HG02763 (cell line): ENCODE measurements around the gene ARID5A.
"Not testable (repeated sequence)": the region's sequence is repeated elsewhere in the genome, so short reads cannot be mapped to it uniquely, and the experiment has no call there.

Experiments used
- ATAC-seq: cut with Tn5 transposase; IDR thresholded peaks from one replicate; pipeline ENCODE4 v1.9.1; 2021; ENCODE audit warnings: mild to moderate bottlenecking, moderate library complexity; ENCODE audit not compliant: unreplicated experiment

The ARID5A gene

DNA sequence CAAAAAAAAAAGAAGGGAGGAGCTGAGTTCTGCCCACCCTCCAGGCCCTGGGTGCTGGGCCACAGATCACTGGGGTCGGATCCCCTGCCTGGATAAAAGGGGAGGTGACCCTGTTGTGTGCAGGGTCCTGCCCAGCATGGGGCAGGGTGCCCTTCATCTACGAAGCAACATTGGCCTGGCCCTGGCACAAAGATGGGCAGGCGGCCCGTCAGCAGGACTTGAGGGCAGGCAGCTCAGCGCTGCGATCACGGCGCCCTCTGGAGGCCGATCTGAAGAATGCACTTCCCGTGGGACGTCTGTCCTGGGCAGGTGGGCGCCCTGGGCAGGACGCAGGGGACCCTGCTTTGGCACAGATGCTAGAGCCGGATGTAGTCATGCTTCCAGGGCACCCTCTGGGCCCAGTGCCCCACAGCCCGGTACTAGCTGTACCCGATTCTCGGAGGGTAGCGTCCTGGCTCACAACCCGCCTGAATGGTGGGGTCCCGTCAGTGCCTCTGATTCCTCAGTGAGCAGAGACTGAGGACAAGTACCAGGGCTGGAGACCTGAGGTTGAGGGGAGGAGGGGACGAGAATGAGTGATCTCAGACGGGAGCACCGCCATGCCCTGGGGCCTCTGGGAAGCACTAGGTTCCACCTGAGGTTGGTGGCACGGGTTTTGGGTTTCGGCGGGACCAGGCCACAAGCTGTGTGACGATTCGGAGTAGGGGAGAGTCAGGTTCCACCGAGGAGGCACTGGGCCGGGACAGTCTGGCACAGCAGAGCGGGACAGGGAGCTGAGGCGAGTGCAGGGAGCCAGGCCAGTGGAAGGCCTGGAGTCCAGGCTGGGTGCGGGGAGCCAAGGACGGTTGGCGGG lies 18.0 kb downstream of the ARID5A start:
- no peak for ATAC-seq

DNA sequence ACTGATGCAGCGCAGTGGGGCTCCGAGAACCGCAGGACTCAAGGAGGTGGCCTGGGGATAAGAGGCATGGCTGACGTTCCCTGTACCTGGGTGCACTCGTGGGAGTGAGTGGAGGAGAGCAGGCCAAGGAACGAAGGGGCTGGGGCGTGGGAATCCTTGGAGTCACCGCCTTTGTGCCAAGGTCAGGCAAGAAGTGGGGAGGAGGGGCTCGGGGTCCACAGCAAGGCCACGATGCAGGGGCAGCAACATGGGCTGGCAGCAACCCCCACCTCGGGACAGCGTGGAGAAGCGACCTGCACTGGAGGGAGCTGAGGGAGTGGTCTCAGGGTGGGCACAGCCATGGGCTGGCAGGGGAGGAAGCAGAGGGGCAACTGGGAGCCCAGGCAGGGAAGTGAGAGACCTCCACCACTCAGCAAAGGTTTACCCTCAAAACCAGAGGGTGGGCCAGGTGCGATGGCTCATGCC lies 18.6 kb downstream of the ARID5A start:
- no peak for ATAC-seq

DNA sequence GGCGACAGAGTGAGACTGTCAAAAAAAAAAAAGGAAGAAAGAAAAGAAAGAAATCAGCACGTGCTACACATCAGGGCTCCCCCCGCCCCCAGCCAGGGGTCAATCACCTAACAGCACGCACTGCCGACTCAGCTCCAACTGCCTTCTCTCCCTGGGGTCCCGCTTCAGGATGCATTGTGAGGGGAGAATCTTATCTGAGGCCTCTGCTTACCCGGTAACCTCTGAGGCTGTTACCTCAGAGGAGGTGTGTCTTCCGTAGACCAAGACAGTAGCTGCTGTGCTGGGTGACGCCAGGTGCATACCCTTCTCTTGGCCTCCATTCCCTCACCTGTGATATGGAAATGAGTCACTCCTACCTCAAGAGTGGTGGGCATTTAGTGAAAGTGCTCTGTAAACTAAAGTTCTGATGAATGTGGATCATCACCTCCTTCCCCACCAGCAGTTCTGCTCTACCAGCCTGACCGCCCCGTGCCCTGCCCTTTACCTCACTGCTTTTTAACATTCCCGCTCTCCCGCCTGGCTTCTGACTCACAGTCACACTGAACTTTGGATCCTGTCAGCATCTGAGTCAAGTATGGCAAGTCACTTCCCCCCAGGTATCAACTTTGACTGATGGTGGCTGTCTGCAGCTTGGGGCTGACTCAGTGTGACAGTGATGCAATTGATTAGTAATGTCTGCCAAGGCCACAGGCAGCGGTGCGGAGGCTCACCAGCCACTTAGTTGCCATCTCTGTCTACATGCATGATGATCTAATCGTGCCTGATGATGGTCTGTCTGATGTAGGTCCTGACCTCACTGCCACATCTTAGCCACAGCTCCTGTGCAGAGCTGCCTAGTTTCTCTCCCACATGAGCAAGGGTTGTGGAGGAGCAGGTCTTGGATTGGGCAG lies 20.1 kb downstream of the ARID5A start:
- no peak for ATAC-seq

DNA sequence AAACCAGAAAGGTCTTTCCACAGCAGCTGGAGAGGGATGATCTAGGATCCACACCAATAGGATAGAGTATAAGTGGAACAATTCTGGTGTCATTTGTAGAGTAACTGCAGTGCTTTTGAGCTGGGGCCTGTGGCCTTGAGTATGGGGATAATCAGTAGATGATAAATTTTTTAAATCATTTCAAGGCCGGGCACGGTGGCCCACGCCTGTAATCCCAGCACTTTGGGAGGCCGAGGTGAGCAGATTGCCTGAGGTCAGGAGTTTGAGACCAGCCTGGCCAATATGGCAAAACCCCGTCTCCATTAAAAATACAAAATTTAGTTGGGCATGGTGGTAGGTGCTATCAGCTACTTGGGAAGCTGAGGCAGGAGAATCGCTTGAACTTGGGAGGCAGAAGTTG lies 20.9 kb downstream of the ARID5A start:
- not testable (repeated sequence) for ATAC-seq

DNA sequence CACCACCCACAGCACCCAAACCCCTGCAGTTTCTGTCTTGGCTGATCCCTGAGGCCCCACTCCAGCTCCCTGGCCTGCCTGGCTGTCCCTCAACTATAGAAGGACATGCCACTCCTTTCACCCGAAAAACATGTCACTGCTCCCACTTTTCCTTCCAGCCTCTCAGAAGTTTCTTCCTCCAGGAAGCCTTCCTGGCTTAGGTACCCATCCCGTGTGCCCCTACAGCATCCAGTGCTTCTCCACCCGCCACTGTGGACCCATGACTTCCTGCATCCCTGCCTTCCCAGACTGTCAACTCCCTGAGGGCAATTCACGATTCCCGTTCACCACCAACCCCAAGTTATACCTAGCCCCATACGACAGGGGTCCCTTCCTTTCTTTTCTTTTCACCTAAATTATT lies 21.5 kb downstream of the ARID5A start:
- no peak for ATAC-seq

DNA sequence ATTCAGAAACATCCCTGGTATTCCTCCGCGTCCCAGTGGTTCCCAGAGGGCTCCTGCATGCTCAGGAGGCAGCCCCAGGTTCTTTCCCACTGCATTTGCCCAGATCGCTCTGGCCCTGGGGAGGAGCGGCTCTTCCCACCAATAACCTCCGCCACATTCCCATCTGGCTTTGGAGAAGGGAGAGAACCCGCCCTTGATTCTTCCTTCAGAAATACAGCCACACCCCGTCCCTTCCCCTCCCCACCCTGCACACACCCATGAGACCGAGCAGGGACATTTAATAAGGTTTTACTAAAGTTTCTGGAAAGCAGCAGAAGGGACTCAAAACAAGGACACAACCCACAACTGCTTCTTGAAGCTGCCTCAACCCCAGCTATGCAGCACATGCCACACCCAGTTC lies 21.9 kb downstream of the ARID5A start:
- ATAC-seq, result no peak

DNA sequence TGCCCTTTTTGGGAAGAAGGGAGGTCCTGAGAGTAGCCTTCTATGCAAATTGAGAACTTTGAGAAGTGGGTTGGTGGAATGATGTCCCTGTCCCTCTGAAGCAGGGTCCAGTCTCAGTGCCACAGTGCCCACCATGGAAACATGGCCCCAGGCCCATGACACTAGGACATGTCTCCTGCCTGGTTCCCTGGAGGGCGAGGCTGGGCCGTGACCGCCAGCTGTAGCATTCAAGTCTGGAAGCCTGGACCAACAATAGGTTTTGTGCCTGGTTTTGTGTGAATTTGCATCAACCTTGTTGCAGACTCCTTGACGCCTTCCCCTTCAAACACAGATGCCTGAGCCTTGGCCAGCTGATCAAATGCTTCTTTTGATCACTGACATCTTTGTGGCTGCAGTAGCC lies 27.5 kb downstream of the ARID5A start:
- no peak for ATAC-seq

DNA sequence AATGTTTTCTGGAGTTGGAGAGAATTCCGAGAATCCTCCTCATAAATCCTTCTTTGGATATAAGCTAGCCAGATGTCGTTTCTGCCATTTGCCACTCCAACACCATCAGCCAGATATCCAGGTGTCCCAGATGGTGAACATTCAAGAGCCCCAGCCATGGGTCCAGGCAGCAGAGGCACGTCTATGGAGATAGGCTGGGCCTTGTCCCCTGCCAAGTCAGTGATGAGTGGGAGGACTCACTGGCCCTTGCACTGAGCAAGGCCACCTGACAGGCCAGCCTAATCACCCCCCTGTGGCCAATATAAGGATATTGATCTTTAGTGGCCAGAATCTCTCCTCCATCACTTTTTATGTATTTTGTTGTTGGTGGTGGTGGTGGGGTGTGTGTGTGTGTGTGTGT lies 28.0 kb downstream of the ARID5A start:
- ATAC-seq, result no peak

DNA sequence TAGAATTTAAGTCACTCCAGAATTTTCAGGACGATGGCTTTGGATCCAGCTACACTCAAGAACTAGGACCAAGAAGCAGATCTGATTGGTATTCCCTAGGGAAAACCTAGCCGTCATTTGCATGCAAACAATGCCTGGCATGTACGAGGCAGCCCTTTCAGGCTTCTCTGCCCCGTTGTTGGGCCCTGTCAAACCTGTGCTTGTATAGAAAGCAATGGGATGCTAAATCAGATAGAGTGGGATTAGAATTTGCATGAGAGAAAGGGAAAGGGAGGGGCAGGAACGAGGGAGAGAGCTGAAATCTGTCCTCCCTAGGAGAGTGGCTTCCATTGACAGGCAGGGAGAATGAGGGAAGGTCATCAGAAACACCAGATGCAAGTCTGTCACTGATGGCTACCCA lies 28.6 kb downstream of the ARID5A start:
- no peak for ATAC-seq

DNA sequence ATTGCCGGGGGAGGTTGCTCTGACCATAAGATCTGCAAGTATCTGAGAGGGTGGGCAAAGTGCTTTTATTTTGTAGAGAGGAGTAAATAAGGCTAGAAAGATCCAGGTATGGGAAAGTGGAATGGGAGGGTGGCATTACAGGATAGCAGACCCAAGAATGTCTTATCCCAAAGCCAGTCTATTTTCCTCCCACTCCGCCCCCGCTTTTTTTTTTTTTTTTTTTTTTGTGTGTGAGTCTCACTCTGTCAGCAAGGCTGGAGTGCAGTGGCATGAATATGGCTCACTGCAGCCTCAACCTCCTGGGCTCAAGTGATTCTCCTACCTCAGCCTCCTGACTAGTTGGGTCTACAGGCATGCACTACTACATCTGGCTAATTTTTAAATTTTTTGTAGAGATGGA lies 31.5 kb downstream of the ARID5A start:
- ATAC-seq, result no peak

DNA sequence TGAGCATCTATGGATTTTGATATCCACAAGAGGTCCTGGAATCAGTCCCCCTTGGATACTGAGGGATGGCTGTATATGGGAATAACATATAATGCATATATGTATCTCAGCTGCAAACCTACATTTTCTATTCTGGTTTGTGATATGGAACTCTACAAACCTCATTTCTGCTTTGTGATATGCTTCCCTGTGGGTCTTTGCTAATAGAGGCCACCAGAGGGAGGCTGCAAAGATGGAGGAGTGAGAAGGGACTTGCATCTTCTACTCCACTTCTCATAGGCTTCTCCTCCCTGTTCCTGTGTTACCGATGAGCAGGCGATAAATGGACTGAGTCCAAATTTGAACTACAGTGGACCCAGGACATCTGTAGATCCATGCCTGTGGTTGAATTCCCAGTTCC lies 37.8 kb downstream of the ARID5A start:
- ATAC-seq, result no peak

DNA sequence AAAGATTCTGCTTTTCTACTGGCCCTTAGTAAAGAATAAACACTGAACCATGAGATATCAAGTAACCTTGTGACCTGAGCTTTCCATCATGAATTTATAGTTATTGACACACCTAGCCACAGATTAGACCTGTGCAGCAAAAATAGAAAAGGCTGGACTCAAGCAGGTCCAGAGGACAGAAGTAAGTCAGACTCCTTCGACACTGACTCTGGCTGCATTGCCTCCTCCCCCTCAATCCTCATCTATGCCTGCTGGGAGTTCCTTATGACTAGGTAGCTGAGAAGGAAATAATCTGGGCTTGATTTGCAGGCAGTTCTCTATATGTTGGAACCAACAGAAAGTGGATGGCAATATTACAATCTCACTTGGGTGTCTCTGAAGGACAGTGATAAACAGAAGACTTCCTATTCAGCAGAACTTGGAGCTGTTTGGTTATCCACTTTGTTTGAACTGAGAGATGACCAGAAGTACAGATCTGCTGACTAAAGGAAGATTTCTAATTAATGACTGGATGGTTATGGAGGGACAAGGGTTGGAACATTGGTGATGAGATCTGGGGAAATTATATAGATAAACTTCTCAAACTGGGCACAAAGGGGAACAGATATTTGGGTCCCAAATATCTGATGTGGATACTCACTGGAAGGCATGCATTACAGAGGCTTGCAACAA lies 39.4 kb downstream of the ARID5A start:
- ATAC-seq, result no peak

DNA sequence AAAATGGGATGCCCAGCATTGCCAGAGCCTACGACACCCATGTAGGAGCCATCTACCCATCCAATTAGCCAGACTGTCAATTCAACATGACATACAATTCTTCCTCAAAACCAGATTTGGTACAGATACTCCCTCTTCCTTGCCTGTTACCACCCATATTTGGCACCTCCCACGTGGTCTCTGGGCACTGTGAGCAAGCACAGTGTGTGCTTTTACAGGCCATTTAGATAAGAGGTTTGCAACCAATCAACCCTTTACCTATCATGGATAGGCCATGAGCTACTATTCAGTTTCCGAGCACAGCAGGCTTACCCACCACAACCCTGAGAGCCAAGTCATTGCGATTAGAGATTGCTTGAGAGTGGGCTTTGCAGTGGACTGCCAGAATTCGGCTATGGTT lies 40.9 kb downstream of the ARID5A start:
- ATAC-seq, result no peak

DNA sequence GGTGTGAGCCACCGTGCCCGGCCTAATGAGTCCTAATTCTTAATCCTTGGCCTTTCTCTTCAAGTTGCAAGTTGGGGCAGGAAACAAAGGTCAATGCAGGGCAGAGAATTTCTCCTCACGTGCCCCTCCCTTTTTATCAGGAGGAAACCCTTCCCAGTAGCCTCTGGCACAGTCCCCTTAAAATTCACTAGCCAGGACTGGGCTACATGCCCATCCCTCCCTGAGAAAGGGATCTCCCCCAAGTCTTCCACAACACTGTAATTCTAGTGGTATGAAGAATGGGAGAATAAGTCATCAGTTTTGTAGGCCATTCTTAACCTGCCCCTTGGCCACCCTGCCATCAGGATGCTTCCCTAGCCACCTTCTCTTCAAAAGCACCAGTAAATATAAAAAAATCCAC lies 42.2 kb downstream of the ARID5A start:
- no peak for ATAC-seq

DNA sequence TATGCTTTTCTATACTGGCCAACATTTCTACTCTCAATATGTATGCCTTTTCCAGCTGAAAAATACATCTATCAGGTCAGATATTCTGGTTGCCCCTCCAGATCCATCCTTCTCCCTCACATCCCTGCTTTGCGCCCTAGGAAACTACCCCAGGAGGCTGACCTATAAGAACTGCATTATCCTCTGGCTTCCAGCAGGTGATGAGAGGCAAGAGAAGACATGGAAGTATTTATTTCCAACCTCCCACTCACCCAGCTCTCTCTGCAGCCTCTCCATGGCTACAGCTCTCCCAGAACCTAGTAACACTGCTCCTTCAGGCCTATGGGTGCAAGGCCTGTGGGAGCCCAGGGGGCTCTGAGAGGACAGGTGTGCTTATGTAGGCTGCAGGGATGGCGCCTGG lies 42.9 kb downstream of the ARID5A start:
- ATAC-seq, result no peak

DNA sequence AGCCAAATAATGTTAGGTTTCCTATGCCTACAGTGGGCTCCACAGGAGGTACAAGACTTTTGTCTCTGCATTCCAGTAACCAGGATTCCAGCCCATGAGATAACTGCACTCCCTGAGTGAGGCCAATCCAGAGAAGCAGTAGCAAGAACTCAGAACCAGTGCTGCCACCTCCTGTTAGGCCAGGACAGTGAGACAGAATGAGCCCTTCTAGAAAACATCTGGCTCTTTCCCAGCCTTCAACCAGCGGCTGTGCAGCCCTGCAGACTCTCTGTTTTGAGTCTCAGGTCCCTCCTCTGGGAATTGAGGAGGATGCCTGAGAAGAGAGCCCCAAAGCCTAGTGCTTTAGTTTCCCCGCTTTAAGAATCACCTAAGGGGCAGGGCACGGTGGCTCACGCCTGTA lies 44.2 kb downstream of the ARID5A start:
- ATAC-seq, result no peak

DNA sequence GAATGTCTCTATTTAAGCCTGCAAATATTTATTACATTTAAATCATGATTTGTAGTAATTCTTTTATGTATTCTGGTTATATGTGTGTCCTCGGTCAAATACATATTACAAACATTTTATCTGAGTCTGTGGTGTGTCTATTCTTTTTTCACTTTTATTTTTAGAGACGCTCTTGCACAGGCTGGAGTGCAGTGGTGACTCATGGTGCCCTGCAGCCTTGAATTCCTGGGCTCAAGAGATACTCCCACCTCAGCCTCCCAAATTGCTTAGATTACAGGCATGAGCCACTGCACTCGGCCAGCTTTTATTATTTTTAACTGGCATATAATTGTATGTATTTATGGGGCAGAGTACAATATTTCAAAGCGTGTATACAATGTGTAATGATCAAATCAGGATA lies 47.5 kb downstream of the ARID5A start:
- ATAC-seq, result no peak

DNA sequence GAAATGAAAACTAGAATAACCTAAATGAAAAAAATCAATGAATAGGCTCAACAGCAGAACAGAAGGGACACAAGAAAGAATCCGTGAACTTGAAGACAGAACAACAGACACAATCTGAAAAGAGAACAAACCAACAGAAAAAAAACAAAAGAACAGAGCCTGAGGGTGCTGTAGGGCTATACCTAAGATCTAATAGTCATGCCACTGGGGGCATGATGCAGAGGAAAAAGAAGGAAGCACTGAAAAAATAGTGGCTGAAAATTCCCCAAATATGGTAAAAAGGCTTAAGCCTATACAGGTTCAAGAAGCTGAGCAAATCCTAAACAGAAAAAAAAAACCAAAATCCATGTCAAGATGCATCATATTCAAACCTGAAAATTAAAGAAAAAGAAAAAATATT lies 51.3 kb downstream of the ARID5A start:
- no peak for ATAC-seq

DNA sequence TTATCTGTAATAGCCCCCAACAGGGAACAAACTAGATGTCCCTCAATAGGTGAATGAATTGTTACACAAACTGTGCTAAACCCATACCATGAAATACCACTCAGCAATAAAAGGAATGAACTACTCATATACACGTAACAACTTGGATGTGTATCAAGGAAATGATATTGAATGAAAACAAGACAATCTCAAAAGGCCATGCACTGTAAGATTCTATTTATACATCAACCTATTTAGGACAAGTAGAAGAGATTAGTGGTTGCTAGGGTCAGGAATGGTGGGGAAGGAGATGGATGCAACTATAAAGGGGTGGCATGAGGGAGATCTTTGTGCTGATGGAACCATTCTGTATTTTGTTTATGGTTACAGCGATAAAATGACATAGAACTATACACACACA lies 54.5 kb downstream of the ARID5A start:
- no peak for ATAC-seq

DNA sequence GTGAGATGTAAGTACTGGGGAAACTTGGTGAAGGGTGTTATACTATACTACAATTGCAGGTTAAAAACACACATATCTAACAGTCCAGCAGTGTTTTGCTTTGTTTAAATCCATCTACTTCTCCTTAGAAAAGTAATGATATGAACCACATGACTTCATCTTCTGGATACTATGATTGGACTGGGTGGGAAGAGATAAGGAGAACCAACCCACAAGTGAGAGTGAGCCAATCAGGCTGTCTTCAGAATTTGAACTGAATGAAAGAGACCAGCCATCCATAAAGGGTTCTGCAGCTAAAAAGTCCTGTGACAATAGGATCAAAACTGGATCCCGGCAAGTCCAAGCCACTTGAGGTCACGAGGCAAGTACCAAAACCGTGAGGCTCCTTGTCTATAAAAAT lies 54.9 kb downstream of the ARID5A start:
- ATAC-seq, result no peak

DNA sequence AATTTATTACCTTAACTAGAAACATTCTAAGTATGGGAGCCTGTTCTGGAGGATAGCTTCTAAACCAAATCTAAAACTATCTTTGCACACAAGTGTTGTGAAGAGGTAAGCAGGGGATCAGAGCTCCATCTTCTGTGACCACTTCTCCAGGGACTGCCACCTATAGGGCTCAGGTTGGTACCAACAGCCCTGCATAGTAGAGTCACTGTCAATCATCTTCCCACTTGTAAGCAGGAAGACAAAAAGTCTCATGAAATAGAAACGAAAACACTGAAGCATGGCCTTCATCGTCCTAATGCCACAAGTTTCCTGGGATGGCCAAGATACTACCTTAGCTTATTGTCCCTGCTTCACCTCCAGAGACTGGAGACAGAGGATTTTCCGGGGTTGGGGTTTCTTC lies 57.7 kb downstream of the ARID5A start:
- ATAC-seq, result no peak
